HL-60 (cell line): ENCODE results near the gene MICALL2.

Experiments
- POLR2AphosphoS5 ChIP-seq: IDR thresholded peaks from 2 replicates; pipeline ENCODE4 v1.6.1; 2012; ENCODE audit warnings: low read depth
- REST ChIP-seq: IDR thresholded peaks from 2 replicates; pipeline ENCODE4 v1.6.1; 2012; ENCODE audit warnings: low read depth; ENCODE audit not compliant: insufficient replicate concordance
- TF ChIP-seq, protein P1 (sequence below): IDR thresholded peaks from one replicate; pipeline ENCODE4 v1.5.1; 2011; ENCODE audit warnings: low read length, control low read depth, inconsistent platforms; ENCODE audit not compliant: insufficient read depth

DNA sequence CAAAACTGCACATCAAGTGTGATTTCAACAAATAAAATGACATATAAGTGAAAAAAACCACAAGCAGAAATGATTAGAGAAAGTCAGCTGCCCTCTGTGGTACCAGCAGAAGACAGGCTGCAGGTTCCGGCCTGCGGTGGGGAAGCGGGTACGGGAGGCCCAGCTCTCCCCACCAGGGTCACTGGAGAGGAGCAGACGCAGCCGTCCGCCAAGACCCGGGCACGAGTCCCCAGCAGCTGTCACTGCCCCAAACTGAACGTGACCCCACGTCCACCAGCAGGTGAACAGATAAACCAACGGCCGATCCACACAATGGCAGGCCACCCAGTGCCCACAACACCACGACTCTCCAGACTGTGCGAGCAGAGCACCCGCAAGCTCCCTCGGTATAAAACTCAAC is 16.1 kb upstream of the MICALL2 start:
- TF ChIP-seq POLR2AphosphoS5 (no peak), REST (no peak)
- TF ChIP-seq, protein P1, sequence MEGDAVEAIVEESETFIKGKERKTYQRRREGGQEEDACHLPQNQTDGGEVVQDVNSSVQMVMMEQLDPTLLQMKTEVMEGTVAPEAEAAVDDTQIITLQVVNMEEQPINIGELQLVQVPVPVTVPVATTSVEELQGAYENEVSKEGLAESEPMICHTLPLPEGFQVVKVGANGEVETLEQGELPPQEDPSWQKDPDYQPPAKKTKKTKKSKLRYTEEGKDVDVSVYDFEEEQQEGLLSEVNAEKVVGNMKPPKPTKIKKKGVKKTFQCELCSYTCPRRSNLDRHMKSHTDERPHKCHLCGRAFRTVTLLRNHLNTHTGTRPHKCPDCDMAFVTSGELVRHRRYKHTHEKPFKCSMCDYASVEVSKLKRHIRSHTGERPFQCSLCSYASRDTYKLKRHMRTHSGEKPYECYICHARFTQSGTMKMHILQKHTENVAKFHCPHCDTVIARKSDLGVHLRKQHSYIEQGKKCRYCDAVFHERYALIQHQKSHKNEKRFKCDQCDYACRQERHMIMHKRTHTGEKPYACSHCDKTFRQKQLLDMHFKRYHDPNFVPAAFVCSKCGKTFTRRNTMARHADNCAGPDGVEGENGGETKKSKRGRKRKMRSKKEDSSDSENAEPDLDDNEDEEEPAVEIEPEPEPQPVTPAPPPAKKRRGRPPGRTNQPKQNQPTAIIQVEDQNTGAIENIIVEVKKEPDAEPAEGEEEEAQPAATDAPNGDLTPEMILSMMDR = no peak
